ENCODE measurements around the gene SLC22A23.

SLC22A23 gene

GRCh38 chr6:3413592-3413991 is 43.3 kb downstream of the SLC22A23 start:
- DNase-seq (ENCODE audit: low read depth, low spot score), result no peak
- POLR2A ChIA-PET, result no interaction called here
- no peak for TF ChIP-seq CTCF (IDR thresholded peaks at IDR 0.05; ENCODE audit: insufficient read depth, low read length, missing control alignments)
- CTCF ChIA-PET, result interaction anchor here (1.2 to 3.1 kb wide), 3 partner anchors 10 to 28 kb away, joined by 4 to 13 read pairs (median 6); no protein-coding TSS in a partner anchor
- no peak overlapping the region for H3K4me3 ChIP-seq (ENCODE audit: low read depth, low read length)

GRCh38 chr6:3412779-3413500 is 43.9 kb downstream of the SLC22A23 start:
- CTCF ChIA-PET, result interaction anchor here (0.8 to 3.1 kb wide), 7 partner anchors 9 to 319 kb away, joined by 3 to 19 read pairs (median 4); no protein-coding TSS in a partner anchor
- H3K4me3 ChIP-seq (ENCODE audit: low read depth, low read length), result no peak overlapping the region
- no peak for TF ChIP-seq CTCF (IDR thresholded peaks at IDR 0.05; ENCODE audit: insufficient read depth, low read length, missing control alignments)
- DNase-seq (ENCODE audit: low read depth, low spot score), result no peak
- POLR2A ChIA-PET, result interaction anchor here (0.6 kb wide), 1 partner anchor 154 kb away, joined by 4 read pairs; no protein-coding TSS in a partner anchor

GRCh38 chr6:3411967-3412778 is 44.7 kb downstream of the SLC22A23 start:
- DNase-seq (ENCODE audit: low read depth, low spot score), result no peak
- no peak overlapping the region for H3K4me3 ChIP-seq (ENCODE audit: low read depth, low read length)
- POLR2A ChIA-PET, result no interaction called here
- no peak for TF ChIP-seq CTCF (IDR thresholded peaks at IDR 0.05; ENCODE audit: insufficient read depth, low read length, missing control alignments)
- CTCF ChIA-PET, result interaction anchor here (0.8 to 3.2 kb wide), 26 partner anchors 8 to 320 kb away, joined by 3 to 24 read pairs (median 5); no protein-coding TSS in a partner anchor

- no peak for DNase-seq (ENCODE audit: low read depth, low spot score)
- ChIA-PET POLR2A (no interaction called here), CTCF (interaction anchor here (0.6 to 3.2 kb wide), 46 partner anchors 9 to 575 kb away, joined by 3 to 24 read pairs (median 4); no protein-coding TSS in a partner anchor)
- H3K4me3 ChIP-seq (ENCODE audit: low read depth, low read length), result no peak overlapping the region
- peak; percentile 72 for TF ChIP-seq CTCF (IDR thresholded peaks at IDR 0.05; ENCODE audit: insufficient read depth, low read length, missing control alignments)
Observed at GRCh38 chr6:3410385-3411360, 46.2 kb downstream of the SLC22A23 start.

GRCh38 chr6:3409699-3410384 is 47.0 kb downstream of the SLC22A23 start:
- TF ChIP-seq CTCF (IDR thresholded peaks at IDR 0.05; ENCODE audit: insufficient read depth, low read length, missing control alignments), result no peak
- no peak overlapping the region for H3K4me3 ChIP-seq (ENCODE audit: low read depth, low read length)
- POLR2A ChIA-PET, result no interaction called here
- DNase-seq (ENCODE audit: low read depth, low spot score), result no peak
- CTCF ChIA-PET, result interaction anchor here (0.7 to 3.2 kb wide), 20 partner anchors 8 to 325 kb away, joined by 3 to 24 read pairs (median 6); no protein-coding TSS in a partner anchor
